ENCODE results near the gene REEP3. TPM values are rescaled to one million over a fixed set of nuclear protein-coding genes. Genes with fewer than 3 reads are reported as not detected.

The REEP3 gene
- total and polyA plus RNA-seq, 2 of the 4 experiments (the other 2 are of a cell fraction) = 11.7 to 28.9 TPM

GRCh38 chr10:63667596-63668480, 146.6 kb downstream of the REEP3 start (continued):
- no peak for TF ChIP-seq BHLHE40 (IDR thresholded peaks at IDR 0.05; ENCODE audit: low read depth, low read length)

GRCh38 chr10:63670291-63670898, 149.2 kb downstream of the REEP3 start:
- TF ChIP-seq, protein P1, sequence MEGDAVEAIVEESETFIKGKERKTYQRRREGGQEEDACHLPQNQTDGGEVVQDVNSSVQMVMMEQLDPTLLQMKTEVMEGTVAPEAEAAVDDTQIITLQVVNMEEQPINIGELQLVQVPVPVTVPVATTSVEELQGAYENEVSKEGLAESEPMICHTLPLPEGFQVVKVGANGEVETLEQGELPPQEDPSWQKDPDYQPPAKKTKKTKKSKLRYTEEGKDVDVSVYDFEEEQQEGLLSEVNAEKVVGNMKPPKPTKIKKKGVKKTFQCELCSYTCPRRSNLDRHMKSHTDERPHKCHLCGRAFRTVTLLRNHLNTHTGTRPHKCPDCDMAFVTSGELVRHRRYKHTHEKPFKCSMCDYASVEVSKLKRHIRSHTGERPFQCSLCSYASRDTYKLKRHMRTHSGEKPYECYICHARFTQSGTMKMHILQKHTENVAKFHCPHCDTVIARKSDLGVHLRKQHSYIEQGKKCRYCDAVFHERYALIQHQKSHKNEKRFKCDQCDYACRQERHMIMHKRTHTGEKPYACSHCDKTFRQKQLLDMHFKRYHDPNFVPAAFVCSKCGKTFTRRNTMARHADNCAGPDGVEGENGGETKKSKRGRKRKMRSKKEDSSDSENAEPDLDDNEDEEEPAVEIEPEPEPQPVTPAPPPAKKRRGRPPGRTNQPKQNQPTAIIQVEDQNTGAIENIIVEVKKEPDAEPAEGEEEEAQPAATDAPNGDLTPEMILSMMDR (conservative IDR thresholded peaks at IDR 0.05; ENCODE audit: low read depth, low read length) = no peak
- no peak for TF ChIP-seq RAD21 (IDR thresholded peaks at IDR 0.05; ENCODE audit: low read length)
- Histone ChIP-seq H3K9ac (ENCODE audit: low read depth, low read length) (no peak overlapping the region), H3K14ac (replicated peaks; ENCODE audit: low read depth, low read length) (no peak overlapping the region), H4K5ac (ENCODE audit: low read depth, low read length) (no peak overlapping the region), H3K36me3 (ENCODE audit: control insufficient read depth, insufficient read depth, low read length) (no peaks in the 10 kb centered on the region), H3K79me1 (ENCODE audit: low read depth in 1 of 2, low read length in 2 of 2) (no peaks in the 10 kb centered on the region), H2BK120ac (ENCODE audit: low read depth, low read length) (no peak overlapping the region), H3K4me1 (ENCODE audit: control insufficient read depth, insufficient read depth, low read length) (peaks cover 2% of the 10 kb centered on the region; the same call in 1 of the 2 replicates), H2AK9ac (replicated peaks; ENCODE audit: low read depth, low read length, poor library complexity) (no peak overlapping the region), H2BK5ac (ENCODE audit: low read depth, low read length, poor library complexity, severe bottlenecking) (no peak overlapping the region), H3K27me3 (ENCODE audit: control insufficient read depth, insufficient read depth, low read length) (no peaks in the 10 kb centered on the region), H3K18ac (ENCODE audit: low read depth, low read length) (no peak overlapping the region), H4K20me1 (ENCODE audit: insufficient read depth, low read length) (no peaks in the 10 kb centered on the region), H4K8ac (ENCODE audit: low read depth in 2 of 2, low read length in 2 of 2) (no peak overlapping the region), H3K56ac (ENCODE audit: extremely low read depth, insufficient read depth, low read length) (no peak overlapping the region), H3K4me3 (ENCODE audit: insufficient read depth, low read depth, low read length) (no peak overlapping the region), H4K91ac (ENCODE audit: insufficient read depth, low read depth, low read length) (no peak overlapping the region), H3K4ac (ENCODE audit: low read depth, low read length) (no peak overlapping the region), H3K27ac (ENCODE audit: insufficient read depth, low read length) (no peak overlapping the region), H3K9me3 (ENCODE audit: control insufficient read depth, insufficient read depth, low read length) (no peaks in the 10 kb centered on the region), H2BK15ac (ENCODE audit: low read depth, low read length) (no peak overlapping the region), H3K23ac (ENCODE audit: low read depth, low read length) (no peak overlapping the region), H2BK20ac (ENCODE audit: low read depth, low read length) (no peak overlapping the region), H2AK5ac (ENCODE audit: low read depth, low read length) (0 out of 2 replicates have a peak overlapping the region, but pooled peaks have one; percentile 56), H2AFZ (replicated peaks; ENCODE audit: low read length, poor library complexity) (no peak overlapping the region), H3K4me2 (ENCODE audit: low read depth, low read length) (no peak overlapping the region), H3K9me1 (ENCODE audit: insufficient read depth, low read length) (0 out of 2 replicates have a peak, but pooled peaks cover 6% of the 10 kb centered on the region)
- BruUV-seq (replicated peaks) = no TSS peak
- DNase-seq (no peak), ATAC-seq (ENCODE audit: low read depth) (no peak)
- POLR2A ChIA-PET (ENCODE audit: unreplicated experiment) = no interaction called here
- in situ Hi-C loops (cut with MboI; ENCODE audit: low sequenced_read_pairs) (no loop called here), intact Hi-C loops (cut with micrococcal nuclease) (no loop called here), dilution Hi-C loops (cut with HindIII; ENCODE audit: low sequenced_read_pairs, unreplicated experiment) (no loop called here)
- 100% methylated on average over 1 of the region's 10 CpGs; no CpG with 5 or more reads in 1 of the 2 experiments for WGBS, 2 experiments (ENCODE audit: extremely low coverage in 2 of 2, insufficient read length in 1 of 2)
- CTCF ChIA-PET = interaction anchor here (1.4 kb wide), 1 partner anchor 11 kb away, joined by 3 read pairs; no protein-coding TSS in a partner anchor

Measured in IMR-90 (cell line).